Measurements from ENCODE around the gene PLK2. TPM values are rescaled to one million over a fixed set of nuclear protein-coding genes. Genes with fewer than 3 reads are reported as not detected.

The PLK2 gene
- total and polyA plus RNA-seq, 2 donors (not counting 3 experiments of a cell fraction or from before 2014, with no cell fraction given): 199 to 250 TPM

DNA sequence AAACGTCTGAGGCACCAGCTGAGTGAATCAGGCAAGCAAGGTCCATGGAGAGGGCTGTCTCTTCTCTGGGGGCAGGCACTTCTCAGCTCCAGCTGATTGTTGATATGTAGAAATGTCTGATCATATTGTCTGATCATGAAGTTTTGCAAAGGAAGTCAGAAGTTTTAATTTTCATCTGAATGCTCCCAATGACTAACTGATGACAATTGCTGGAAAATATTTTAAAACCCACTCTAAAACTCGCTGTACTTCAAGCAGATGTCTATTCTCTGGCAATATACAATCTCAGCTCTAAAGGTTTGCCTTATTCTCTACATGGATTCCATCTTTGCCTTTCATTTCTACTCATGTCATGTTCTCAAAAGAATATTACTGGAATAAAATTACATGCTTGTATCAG is 12.7 kb downstream of the PLK2 start:
- Histone ChIP-seq H3K4me2 (ENCODE audit: insufficient read depth, low read length) (no peak overlapping the region), H3K4me1 (ENCODE audit: control insufficient read depth, extremely low read depth, insufficient read depth, low read length) (no peaks in the 10 kb centered on the region), H3K79me2 (ENCODE audit: control insufficient read depth, insufficient read depth, low read length) (no peaks in the 10 kb centered on the region), H3K9me3 (replicated peaks; ENCODE audit: control insufficient read depth, insufficient read depth, low read length) (no peaks in the 10 kb centered on the region), H3K4me3 (replicated peaks in 1 of 3; ENCODE audit: insufficient read depth in 1 of 3, low read depth in 1 of 3, low read length in 3 of 3) (no peak overlapping the region), H2AFZ (ENCODE audit: low read depth, low read length) (no peak overlapping the region), H3K9ac (replicated peaks; ENCODE audit: extremely low read depth, insufficient read depth, low read length) (no peak overlapping the region), H3K9me1 (replicated peaks; ENCODE audit: control insufficient read depth, extremely low read depth, insufficient read depth, low read length) (no peaks in the 10 kb centered on the region), H3K27me3 (ENCODE audit: control insufficient read depth in 2 of 2, insufficient read depth in 2 of 2, low read length in 2 of 2) (no peaks in the 10 kb centered on the region), H4K20me1 (replicated peaks; ENCODE audit: control insufficient read depth, extremely low read depth, insufficient read depth, low read length) (no peaks in the 10 kb centered on the region), H3K27ac (ENCODE audit: insufficient read depth, low read depth, low read length) (no peak overlapping the region), H3K36me3 (ENCODE audit: control insufficient read depth in 2 of 2, extremely low read depth in 1 of 2, insufficient read depth in 2 of 2, low read length in 2 of 2) (peaks cover 0 to 4% of the 10 kb centered on the region in 2 experiments)
- dilution Hi-C loops (cut with MboI; ENCODE audit: extremely low pct_ligation_motif_present, low sequenced_read_pairs) (no loop called here), intact Hi-C loops (cut with micrococcal nuclease) (no loop called here)
- CTCF ChIA-PET: interaction anchor here (0.9 to 4.5 kb wide), 8 partner anchors 11 to 1149 kb away, joined by 3 to 20 read pairs (median 4); no protein-coding TSS in a partner anchor
- DNase-seq (ENCODE audit: low read depth, low spot score): no peak
- TF ChIP-seq MYC (IDR thresholded peaks at IDR 0.05; ENCODE audit: low read depth, low read length) (no peak), POLR2A (IDR thresholded peaks at IDR 0.05; ENCODE audit: low read depth, low read length) (no peak), POLR2AphosphoS5 (IDR thresholded peaks at IDR 0.05; ENCODE audit: insufficient read depth, low read depth, low read length) (no peak), FOS (IDR thresholded peaks at IDR 0.05; ENCODE audit: borderline replicate concordance, insufficient read depth, low read length) (no peak), EZH2 (IDR thresholded peaks at IDR 0.05; ENCODE audit: borderline replicate concordance, low read depth, low read length, severe bottlenecking) (no peak), GATA2 (IDR thresholded peaks at IDR 0.05; ENCODE audit: insufficient read depth, insufficient read length, low read depth, low read length) (no peak), JUN (IDR thresholded peaks at IDR 0.05; ENCODE audit: borderline replicate concordance, insufficient read depth, insufficient read length, low read depth) (no peak)
- TF ChIP-seq, protein P1, sequence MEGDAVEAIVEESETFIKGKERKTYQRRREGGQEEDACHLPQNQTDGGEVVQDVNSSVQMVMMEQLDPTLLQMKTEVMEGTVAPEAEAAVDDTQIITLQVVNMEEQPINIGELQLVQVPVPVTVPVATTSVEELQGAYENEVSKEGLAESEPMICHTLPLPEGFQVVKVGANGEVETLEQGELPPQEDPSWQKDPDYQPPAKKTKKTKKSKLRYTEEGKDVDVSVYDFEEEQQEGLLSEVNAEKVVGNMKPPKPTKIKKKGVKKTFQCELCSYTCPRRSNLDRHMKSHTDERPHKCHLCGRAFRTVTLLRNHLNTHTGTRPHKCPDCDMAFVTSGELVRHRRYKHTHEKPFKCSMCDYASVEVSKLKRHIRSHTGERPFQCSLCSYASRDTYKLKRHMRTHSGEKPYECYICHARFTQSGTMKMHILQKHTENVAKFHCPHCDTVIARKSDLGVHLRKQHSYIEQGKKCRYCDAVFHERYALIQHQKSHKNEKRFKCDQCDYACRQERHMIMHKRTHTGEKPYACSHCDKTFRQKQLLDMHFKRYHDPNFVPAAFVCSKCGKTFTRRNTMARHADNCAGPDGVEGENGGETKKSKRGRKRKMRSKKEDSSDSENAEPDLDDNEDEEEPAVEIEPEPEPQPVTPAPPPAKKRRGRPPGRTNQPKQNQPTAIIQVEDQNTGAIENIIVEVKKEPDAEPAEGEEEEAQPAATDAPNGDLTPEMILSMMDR (IDR thresholded peaks at IDR 0.05; ENCODE audit: extremely low read depth in 1 of 2, insufficient read depth in 1 of 2, low read depth in 1 of 2, low read length in 2 of 2): no peak
- TF ChIP-seq, protein P2, sequence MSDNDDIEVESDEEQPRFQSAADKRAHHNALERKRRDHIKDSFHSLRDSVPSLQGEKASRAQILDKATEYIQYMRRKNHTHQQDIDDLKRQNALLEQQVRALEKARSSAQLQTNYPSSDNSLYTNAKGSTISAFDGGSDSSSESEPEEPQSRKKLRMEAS (IDR thresholded peaks at IDR 0.05; ENCODE audit: insufficient read depth, insufficient read length): no peak
- FAIRE-seq: no peak
- no TSS peak for BruUV-seq (replicated peaks)
- POLR2A ChIA-PET: interaction anchor here (0.7 to 2.3 kb wide), 2 partner anchors 13 to 870 kb away, joined by 4 to 11 read pairs; partner anchors contain the start of gene PLK2

Measured in endothelial cell of umbilical vein (primary cell).